Measurements from ENCODE around the gene TUBB1. TPM values are rescaled to one million over a fixed set of nuclear protein-coding genes. Genes with fewer than 3 reads are reported as not detected.

The TUBB1 gene
- total RNA-seq (1 to 10 TPM in 1 of 2 donors, under 1 TPM in 1; 0.64 to 6.6 TPM), polyA plus RNA-seq (1 to 10 TPM in 1 of 2 donors, under 1 TPM in 1; 0.87 to 6.8 TPM)
- long read RNA-seq, donor 1, partial matches to known transcripts, result 1,474 of 1,482 reads
- long read RNA-seq, donor 1, other reads (novel, unspliced or antisense), result 6 of 1,482 reads
- long read RNA-seq, donor 2, partial matches to known transcripts, result 140 of 1,071 reads
- long read RNA-seq, donor 2, other reads (novel, unspliced or antisense), result 931 of 1,071 reads
- long read RNA-seq, donor 3, result 0 reads
- long read RNA-seq, donor 4, partial matches to known transcripts, result 0 of 4 reads
- long read RNA-seq, donor 4, other reads (novel, unspliced or antisense), result 0 of 4 reads
- long read RNA-seq, donor 5, transcript TUBB1-201 (4 exons, 3,496 nt), result major isoform, 5 of 5 reads
- long read RNA-seq, donor 5, partial matches to known transcripts, result 0 of 5 reads
- long read RNA-seq, donor 5, other reads (novel, unspliced or antisense), result 0 of 5 reads

DNA sequence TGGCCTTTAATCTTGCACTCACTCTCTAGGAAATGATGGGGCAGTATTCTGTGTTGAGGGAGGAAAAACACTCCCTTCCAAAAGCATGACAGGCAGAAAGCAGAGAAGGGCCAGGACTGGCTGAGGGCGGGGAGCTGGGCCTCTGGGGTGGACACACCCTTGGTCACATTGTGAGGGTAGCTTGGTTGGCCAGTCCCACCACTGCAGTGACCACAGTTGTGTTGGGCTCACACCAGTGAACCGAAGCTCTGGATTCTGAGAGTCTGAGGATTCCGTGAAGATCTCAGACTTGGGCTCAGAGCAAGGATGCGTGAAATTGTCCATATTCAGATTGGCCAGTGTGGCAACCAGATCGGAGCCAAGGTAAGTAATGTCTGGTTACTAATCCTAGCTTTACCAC is at the start of gene TUBB1:
Gene TUBB1, plus strand, starts transcription at position 213 of the 400 bp plus-strand sequence. Its CDS starts 94 bp downstream, at position 307.
- ATAC-seq (ENCODE audit: insufficient read depth, low FRiP score), result no peak
- H3K27me3 ChIP-seq (ENCODE audit: control insufficient read depth in 3 of 3, insufficient read depth in 3 of 3, low read length in 2 of 3), result no peaks in the 10 kb centered on the region
- H3K4me1 ChIP-seq (ENCODE audit: control insufficient read depth in 5 of 5, insufficient read depth in 5 of 5, low read length in 5 of 5), result peaks cover 0 to 21% (median 0%) of the 10 kb centered on the region in 5 donors
- H3K36me3 ChIP-seq (ENCODE audit: control insufficient read depth in 4 of 4, insufficient read depth in 4 of 4, low read length in 4 of 4), result peaks cover 0 to 15% (median 6%) of the 10 kb centered on the region in 4 donors
- no peak for DNase-seq
- no peaks in the 10 kb centered on the region for H3K9me3 ChIP-seq (ENCODE audit: control insufficient read depth in 4 of 4, insufficient read depth in 3 of 4, low read length in 3 of 4)
- WGBS, 2 donors, result 95% methylated on average over 5 of the region's 5 CpGs
- H3K27ac ChIP-seq (ENCODE audit: low read depth in 1 of 2, low read length in 1 of 2), result no peak within 1 kb of the TSS
- TF ChIP-seq CTCF (IDR thresholded peaks at IDR 0.05; ENCODE audit: control extremely low read depth, extremely low read depth), result no peak
- H3K9ac ChIP-seq (ENCODE audit: insufficient read depth in 1 of 2, low read length in 2 of 2), result no peak within 1 kb of the TSS
- no peak within 1 kb of the TSS for H3K4me3 ChIP-seq

DNA sequence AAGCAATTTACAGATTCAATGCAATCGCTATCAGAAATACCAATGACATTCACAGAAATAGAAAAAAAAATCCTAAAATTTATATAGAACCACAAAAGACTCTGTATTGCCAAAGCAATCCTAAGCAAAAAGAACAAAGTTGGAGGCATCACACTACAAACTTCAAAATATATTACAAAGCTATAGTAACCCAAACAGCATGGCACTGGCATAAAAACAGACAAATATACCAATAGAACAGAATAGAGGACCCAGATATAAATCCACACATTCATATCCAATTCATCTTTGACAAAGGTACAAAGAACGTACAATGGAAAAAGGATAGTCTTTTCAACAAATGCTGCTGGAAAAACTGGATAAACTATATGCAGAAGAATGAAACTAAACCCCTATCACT is 49.8 kb upstream of the TUBB1 start:
- Histone ChIP-seq H3K4me1 (ENCODE audit: control insufficient read depth in 5 of 5, insufficient read depth in 5 of 5, low read length in 5 of 5) (no peaks in the 10 kb centered on the region), H3K9ac (ENCODE audit: insufficient read depth in 1 of 2, low read length in 2 of 2) (no peak overlapping the region), H3K27me3 (ENCODE audit: control insufficient read depth in 3 of 3, insufficient read depth in 3 of 3, low read length in 2 of 3) (no peaks in the 10 kb centered on the region), H3K4me3 (no peak overlapping the region), H3K9me3 (ENCODE audit: control insufficient read depth in 4 of 4, insufficient read depth in 3 of 4, low read length in 3 of 4) (peaks cover 0 to 3% (median 0%) of the 10 kb centered on the region in 4 donors), H3K36me3 (ENCODE audit: control insufficient read depth in 4 of 4, insufficient read depth in 4 of 4, low read length in 4 of 4) (no peaks in the 10 kb centered on the region), H3K27ac (ENCODE audit: low read depth in 1 of 2, low read length in 1 of 2) (no peak overlapping the region)
- WGBS, 2 donors, result 67 to 78% methylated on average over 2 of the region's 2 CpGs
- TF ChIP-seq CTCF (IDR thresholded peaks at IDR 0.05; ENCODE audit: control extremely low read depth, extremely low read depth), result no peak
- no peak for DNase-seq
- ATAC-seq (ENCODE audit: insufficient read depth, low FRiP score), result no peak

GRCh38 chr20:58970146-58970545 is 49.1 kb upstream of the TUBB1 start:
- ATAC-seq (ENCODE audit: insufficient read depth, low FRiP score) (no peak), DNase-seq (no peak)
- Histone ChIP-seq H3K9me3 (ENCODE audit: control insufficient read depth in 4 of 4, insufficient read depth in 3 of 4, low read length in 3 of 4) (peaks cover 0 to 3% (median 0%) of the 10 kb centered on the region in 4 donors), H3K27me3 (ENCODE audit: control insufficient read depth in 3 of 3, insufficient read depth in 3 of 3, low read length in 2 of 3) (no peaks in the 10 kb centered on the region), H3K9ac (ENCODE audit: insufficient read depth in 1 of 2, low read length in 2 of 2) (no peak overlapping the region), H3K27ac (ENCODE audit: low read depth in 1 of 2, low read length in 1 of 2) (no peak overlapping the region), H3K36me3 (ENCODE audit: control insufficient read depth in 4 of 4, insufficient read depth in 4 of 4, low read length in 4 of 4) (no peaks in the 10 kb centered on the region), H3K4me3 (no peak overlapping the region), H3K4me1 (ENCODE audit: control insufficient read depth in 5 of 5, insufficient read depth in 5 of 5, low read length in 5 of 5) (no peaks in the 10 kb centered on the region)
- no peak for TF ChIP-seq CTCF (IDR thresholded peaks at IDR 0.05; ENCODE audit: control extremely low read depth, extremely low read depth)
- 56 to 69% methylated on average over 1 of the region's 1 CpG for WGBS, 2 donors
